Endothelial cell of umbilical vein (primary cell): ENCODE results near the gene SPECC1L. TPM values are rescaled to one million over a fixed set of nuclear protein-coding genes. Genes with fewer than 3 reads are reported as not detected.
"Not testable (repeated sequence)": the region's sequence is repeated elsewhere in the genome, so short reads cannot be mapped to it uniquely, and the experiment has no call there.

Experiments
- BruUV-seq: library from RNA; stranded (reverse); fragments of 400-500 nt; replicated peaks from 2 replicates; lab custom pipeline; 2021; lab: Mats Ljungman, UMichigan
- CTCF ChIA-PET: fragments of 300-600, 350-600 bp; sonication (Branson Sonifier 250); formaldehyde crosslinking; loops from one replicate; lab custom pipeline; 2021; ENCODE audit warnings: antibody characterized with exemption, inconsistent platforms; lab: Charles Lee
- POLR2A ChIA-PET: fragments of 300-600, 350-600 bp; sonication (Branson Sonifier 250); formaldehyde crosslinking; loops from one replicate; lab custom pipeline; 2021; ENCODE audit warnings: antibody characterized with exemption, inconsistent platforms; lab: Charles Lee
- DNase-seq: peaks from one replicate; pipeline ENCODE4 v3.0.0-alpha.2; 2011; ENCODE audit warnings: low read depth, low spot score
- FAIRE-seq: peaks from 2 replicates; lab custom pipeline; 2011; peaks lifted over from hg19 to GRCh38; lab: Jason Lieb, UNC
- H2AFZ ChIP-seq: 2 replicates; pipeline ENCODE4 v1.6.0; 2012; ENCODE audit warnings: low read depth, low read length, control low read depth, inconsistent platforms
- H3K27ac ChIP-seq: 2 replicates; pipeline ENCODE4 v1.5.1; 2011; ENCODE audit warnings: low read depth, mild to moderate bottlenecking, control low read depth, low read length, moderate library complexity; ENCODE audit not compliant: insufficient read depth
- H3K27me3 ChIP-seq, 2 experiments: 2 replicates each; pipeline versions ENCODE4 v1.6.0 to v1.6.1; 2011; ENCODE audit warnings: low read length in 2 of 2, mixed read lengths in 1 of 2; ENCODE audit not compliant: control insufficient read depth in 2 of 2, insufficient read depth in 2 of 2
- H3K36me3 ChIP-seq, 2 experiments: 2 replicates in 1 of 2; 3 replicates in 1 of 2; pipeline ENCODE4 v1.5.1; 2011; ENCODE audit warnings: low read length in 2 of 2, mild to moderate bottlenecking in 1 of 2, moderate library complexity in 1 of 2; ENCODE audit not compliant: control insufficient read depth in 2 of 2, insufficient read depth in 2 of 2; ENCODE audit errors: extremely low read depth in 1 of 2
- H3K4me1 ChIP-seq: 3 replicates; pipeline ENCODE4 v1.5.1; 2011; ENCODE audit warnings: mild to moderate bottlenecking, low read length; ENCODE audit not compliant: control insufficient read depth, insufficient read depth; ENCODE audit errors: extremely low read depth
- H3K4me2 ChIP-seq: 2 replicates; pipeline ENCODE4 v1.6.1; 2011; ENCODE audit warnings: low read length, control low read depth, mixed read lengths; ENCODE audit not compliant: insufficient read depth
- H3K4me3 ChIP-seq, 3 experiments: fragments of 200-600 bp in 1 of 3; sonication (generic), shearing (Covaris generic) in 1 of 3; replicated peaks in 1 of 3; 2 replicates each; pipeline ENCODE4 v1.5.1; 2011 to 2016; ENCODE audit warnings: control low read depth in 3 of 3, low read length in 3 of 3, mild to moderate bottlenecking in 2 of 3, inconsistent platforms in 1 of 3, low read depth in 1 of 3, moderate library complexity in 1 of 3; ENCODE audit not compliant: insufficient read depth in 1 of 3
- H3K79me2 ChIP-seq: 2 replicates; pipeline ENCODE4 v1.6.0; 2012; ENCODE audit warnings: low read length, inconsistent platforms; ENCODE audit not compliant: control insufficient read depth, insufficient read depth
- H3K9ac ChIP-seq: replicated peaks from 2 replicates; pipeline ENCODE3; 2011; ENCODE audit warnings: low read length, control low read depth; ENCODE audit not compliant: insufficient read depth; ENCODE audit errors: extremely low read depth
- H3K9me1 ChIP-seq: replicated peaks from 3 replicates; pipeline ENCODE4 v1.6.0; 2011; ENCODE audit warnings: mild to moderate bottlenecking, low read length; ENCODE audit not compliant: control insufficient read depth, insufficient read depth; ENCODE audit errors: extremely low read depth
- H3K9me3 ChIP-seq: replicated peaks from 2 replicates; pipeline ENCODE4 v1.5.1; 2012; ENCODE audit warnings: low read length, inconsistent platforms; ENCODE audit not compliant: control insufficient read depth, insufficient read depth
- H4K20me1 ChIP-seq: replicated peaks from 2 replicates; pipeline ENCODE3; 2011; ENCODE audit warnings: mild to moderate bottlenecking, low read length; ENCODE audit not compliant: control insufficient read depth, insufficient read depth; ENCODE audit errors: extremely low read depth
- EZH2 ChIP-seq: IDR thresholded peaks from 2 replicates; pipeline ENCODE4 v1.6.1; 2012; ENCODE audit warnings: borderline replicate concordance, low read depth, mild to moderate bottlenecking, moderate library complexity, low read length, inconsistent platforms; ENCODE audit not compliant: severe bottlenecking
- FOS ChIP-seq: IDR thresholded peaks from 2 replicates; pipeline ENCODE4 v1.6.1; 2011; ENCODE audit warnings: mild to moderate bottlenecking, low read length, moderate library complexity, borderline replicate concordance; ENCODE audit not compliant: insufficient read depth
- JUN ChIP-seq: IDR thresholded peaks from 2 replicates; pipeline ENCODE4 v1.6.1; 2011; ENCODE audit warnings: borderline replicate concordance, low read depth; ENCODE audit not compliant: insufficient read length, insufficient read depth
- POLR2A ChIP-seq: IDR thresholded peaks from 2 replicates; pipeline ENCODE4 v1.6.1; 2012; ENCODE audit warnings: low read depth, mild to moderate bottlenecking, control low read depth, low read length
- POLR2AphosphoS5 ChIP-seq: IDR thresholded peaks from 2 replicates; pipeline ENCODE4 v1.6.1; 2012; ENCODE audit warnings: low read depth, mild to moderate bottlenecking, control low read depth, low read length, moderate library complexity; ENCODE audit not compliant: insufficient read depth
- dilution Hi-C: fragments of 300-500 bp; cut with MboI; formaldehyde crosslinking; loops from one replicate; pipeline ENCODE4 v1.15.0; 2019; ENCODE audit warnings: low sequenced_read_pairs; ENCODE audit not compliant: extremely low pct_ligation_motif_present
- intact Hi-C: fragments of 100-400 bp; cut with micrococcal nuclease; formaldehyde crosslinking; loops from one replicate; pipeline ENCODE4 v1.10.0; 2022
- polyA plus RNA-seq, 4 experiments: library from polyadenylated mRNA; depleted of rRNA in 3 of 4; stranded (reverse) in 3 of 4; unstranded in 1 of 4; fragments of >200 nt; gene quantifications; 2 replicates each; pipeline versions ENCODE4 v1.2.1 to v1.2.3, GENCODE V29; 2011 to 2012; ENCODE audit warnings: missing spikeins in 1 of 4
- total RNA-seq: library from RNA; stranded (reverse); gene quantifications from 2 replicates; pipeline ENCODE4 v1.2.3, GENCODE V29; 2021
- TF ChIP-seq, protein P1 (sequence below), 2 donors: IDR thresholded peaks; 1 replicate in 1 of 2; 2 replicates in 1 of 2; pipeline ENCODE4 v1.5.1; 2011; ENCODE audit warnings: low read length in 2 of 2, mild to moderate bottlenecking in 2 of 2, moderate library complexity in 2 of 2, control low read depth in 1 of 2, inconsistent platforms in 1 of 2, low read depth in 1 of 2; ENCODE audit not compliant: insufficient read depth in 1 of 2; ENCODE audit errors: extremely low read depth in 1 of 2

SPECC1L gene
- total and polyA plus RNA-seq, 2 donors (not counting 3 experiments of a cell fraction or from before 2014, with no cell fraction given) = 22.8 to 79.3 TPM

DNA sequence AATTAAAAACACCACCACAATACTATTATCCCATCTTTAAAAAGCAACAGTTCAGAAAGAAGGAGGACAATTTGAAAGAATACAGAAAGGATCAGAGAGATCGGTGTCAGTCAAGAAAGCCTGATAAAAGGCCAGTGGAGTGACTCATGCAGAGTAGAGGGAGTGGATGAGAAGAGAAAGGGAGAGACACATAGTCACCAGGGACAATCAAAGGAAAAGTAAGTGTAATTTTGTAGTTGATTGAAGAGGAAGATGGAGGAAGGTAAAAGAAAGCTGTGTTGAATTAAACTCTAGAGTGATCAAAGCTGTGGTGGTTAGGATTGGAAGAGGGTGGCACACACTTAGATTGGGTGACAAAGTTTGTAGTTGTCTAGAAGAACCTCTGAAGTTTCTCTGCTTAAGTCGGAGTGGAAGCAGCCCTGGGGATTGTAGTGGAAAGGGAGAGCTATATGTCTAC, 14.1 kb downstream of the SPECC1L start:
- Histone ChIP-seq H3K36me3 (no peaks in the 10 kb centered on the region), H3K27me3 (no peaks in the 10 kb centered on the region), H3K27ac (peak overlapping the region; percentile 21), H3K9ac (no peak overlapping the region), H4K20me1 (peaks cover 5% of the 10 kb centered on the region), H3K4me2 (peak overlapping the region; percentile 48), H3K9me3 (no peaks in the 10 kb centered on the region), H3K79me2 (peaks cover 82% of the 10 kb centered on the region), H3K4me1 (peaks cover 27% of the 10 kb centered on the region), H2AFZ (no peak overlapping the region), H3K9me1 (peaks cover 2% of the 10 kb centered on the region), H3K4me3 (no peak overlapping the region)
- intact Hi-C loops = no loop called here
- DNase-seq (peak; percentile 32), FAIRE-seq (no peak)
- dilution Hi-C loops = no loop called here
- POLR2A ChIA-PET = no interaction called here
- CTCF ChIA-PET = interaction anchor here (1.5 kb wide), 1 partner anchor 21 kb away, joined by 3 read pairs; no protein-coding TSS in a partner anchor
- TF ChIP-seq FOS (peak; percentile 79), POLR2AphosphoS5 (no peak), JUN (peak; percentile 27)
- no TSS peak for BruUV-seq

DNA sequence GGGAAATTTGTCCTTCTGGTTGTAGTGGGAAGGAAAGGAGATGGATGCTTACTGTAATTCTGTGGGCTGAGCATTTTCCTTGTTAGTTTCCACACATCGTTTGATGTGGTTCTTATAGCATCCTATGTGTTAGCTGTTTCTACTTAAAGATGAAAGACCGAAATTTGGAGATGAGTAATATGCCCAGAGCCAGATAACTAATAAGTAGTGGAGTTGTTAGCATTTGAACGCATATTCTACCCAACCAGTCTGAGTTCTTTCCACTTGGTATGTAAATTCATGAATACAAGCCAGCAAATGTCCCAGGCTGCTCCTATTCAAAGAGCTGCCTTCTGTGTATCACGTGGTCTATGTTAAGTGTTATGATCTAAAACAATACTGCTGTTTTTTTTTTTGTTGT, 14.6 kb downstream of the SPECC1L start:
- Histone ChIP-seq H3K27me3 (no peaks in the 10 kb centered on the region), H3K79me2 (peaks cover 84% of the 10 kb centered on the region), H4K20me1 (peaks cover 5% of the 10 kb centered on the region), H3K4me3 (no peak overlapping the region), H3K9ac (no peak overlapping the region), H3K9me1 (peaks cover 2% of the 10 kb centered on the region), H3K27ac (peak overlapping the region; percentile 21), H3K9me3 (no peaks in the 10 kb centered on the region), H2AFZ (no peak overlapping the region), H3K4me1 (peaks cover 31% of the 10 kb centered on the region), H3K4me2 (no peak overlapping the region), H3K36me3 (no peaks in the 10 kb centered on the region)
- BruUV-seq = no TSS peak
- FAIRE-seq (no peak), DNase-seq (no peak)
- ChIA-PET POLR2A (no interaction called here), CTCF (interaction anchor here (1.5 kb wide), 1 partner anchor 20 kb away, joined by 3 read pairs; no protein-coding TSS in a partner anchor)
- no peak for TF ChIP-seq FOS
- TF ChIP-seq, protein P1, sequence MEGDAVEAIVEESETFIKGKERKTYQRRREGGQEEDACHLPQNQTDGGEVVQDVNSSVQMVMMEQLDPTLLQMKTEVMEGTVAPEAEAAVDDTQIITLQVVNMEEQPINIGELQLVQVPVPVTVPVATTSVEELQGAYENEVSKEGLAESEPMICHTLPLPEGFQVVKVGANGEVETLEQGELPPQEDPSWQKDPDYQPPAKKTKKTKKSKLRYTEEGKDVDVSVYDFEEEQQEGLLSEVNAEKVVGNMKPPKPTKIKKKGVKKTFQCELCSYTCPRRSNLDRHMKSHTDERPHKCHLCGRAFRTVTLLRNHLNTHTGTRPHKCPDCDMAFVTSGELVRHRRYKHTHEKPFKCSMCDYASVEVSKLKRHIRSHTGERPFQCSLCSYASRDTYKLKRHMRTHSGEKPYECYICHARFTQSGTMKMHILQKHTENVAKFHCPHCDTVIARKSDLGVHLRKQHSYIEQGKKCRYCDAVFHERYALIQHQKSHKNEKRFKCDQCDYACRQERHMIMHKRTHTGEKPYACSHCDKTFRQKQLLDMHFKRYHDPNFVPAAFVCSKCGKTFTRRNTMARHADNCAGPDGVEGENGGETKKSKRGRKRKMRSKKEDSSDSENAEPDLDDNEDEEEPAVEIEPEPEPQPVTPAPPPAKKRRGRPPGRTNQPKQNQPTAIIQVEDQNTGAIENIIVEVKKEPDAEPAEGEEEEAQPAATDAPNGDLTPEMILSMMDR (IDR thresholded peaks at IDR 0.05; ENCODE audit: extremely low read depth in 1 of 2, insufficient read depth in 1 of 2, low read depth in 1 of 2, low read length in 2 of 2) = no peak
- TF ChIP-seq POLR2A = no peak
- TF ChIP-seq POLR2AphosphoS5 = no peak
- TF ChIP-seq EZH2 = no peak
- dilution Hi-C loops = no loop called here
- intact Hi-C loops = no loop called here

DNA sequence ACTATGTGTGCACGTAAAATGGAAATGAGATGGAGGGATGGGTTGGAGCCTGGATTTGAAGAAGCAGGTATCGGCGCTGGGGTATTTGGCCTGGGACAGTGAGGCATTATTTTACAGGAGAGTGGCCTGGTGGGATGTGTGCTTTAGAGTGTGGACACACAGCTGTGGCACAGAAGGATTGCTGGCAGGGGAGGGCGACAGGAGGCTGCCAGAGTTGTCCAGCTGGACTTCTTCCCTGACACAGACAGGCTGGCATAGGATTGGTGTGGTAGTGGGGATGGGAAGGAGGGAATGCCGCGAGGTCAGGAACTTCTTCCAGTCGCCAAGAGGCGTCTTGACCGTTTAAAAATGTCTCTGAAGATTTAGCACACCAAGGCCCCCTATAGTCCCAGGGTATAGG, 16.6 kb downstream of the SPECC1L start:
- H3K4me2 ChIP-seq, intact Hi-C loops, H3K9ac ChIP-seq, DNase-seq, POLR2A ChIA-PET, dilution Hi-C loops, H2AFZ ChIP-seq, H3K36me3 ChIP-seq, BruUV-seq, H3K9me3 ChIP-seq, H3K4me3 ChIP-seq, H3K27me3 ChIP-seq, H3K27ac ChIP-seq, H3K9me1 ChIP-seq, FAIRE-seq, CTCF ChIA-PET: not testable (repeated sequence)
- Histone ChIP-seq H4K20me1 (peaks cover 10% of the 10 kb centered on the region), H3K4me1 (peaks cover 31% of the 10 kb centered on the region), H3K79me2 (peaks cover 88% of the 10 kb centered on the region)
